Small intestine (tissue), 7 donors: Measurements from ENCODE around the gene KIFBP. TPM values are rescaled to one million over a fixed set of nuclear protein-coding genes. Genes with fewer than 3 reads are reported as not detected.
A peak's percentile ranks its signal among the peaks of the same experiment; 100 is the strongest.

Source experiments
- DNase-seq, 2 donors: peaks; one replicate each; pipeline versions ENCODE4 v3.0.0 to v3.0.0-alpha.2; 2013
- FAIRE-seq: peaks from 2 replicates; lab custom pipeline; 2012; peaks lifted over from hg19 to GRCh38; lab: Jason Lieb, UNC
- H3K27ac ChIP-seq, 3 donors: one replicate each; pipeline ENCODE4 v1.5.1; 2013; ENCODE audit warnings: low read length in 2 of 3, mild to moderate bottlenecking in 2 of 3, control low read depth in 1 of 3, inconsistent platforms in 1 of 3, low read depth in 1 of 3, moderate library complexity in 1 of 3
- H3K27me3 ChIP-seq, 3 donors: one replicate each; pipeline ENCODE4 v1.6.1; 2013; ENCODE audit warnings: low read length in 3 of 3, inconsistent platforms in 1 of 3; ENCODE audit not compliant: control insufficient read depth in 3 of 3, insufficient read depth in 3 of 3
- H3K36me3 ChIP-seq, 3 donors: one replicate each; pipeline ENCODE4 v1.6.1; 2013; ENCODE audit warnings: low read length in 3 of 3, inconsistent platforms in 1 of 3, low read depth in 1 of 3, mild to moderate bottlenecking in 1 of 3, moderate library complexity in 1 of 3; ENCODE audit not compliant: control insufficient read depth in 3 of 3, insufficient read depth in 2 of 3
- H3K4me1 ChIP-seq, 3 donors: one replicate each; pipeline ENCODE4 v1.6.1; 2013; ENCODE audit warnings: low read length in 2 of 3, inconsistent platforms in 1 of 3, low read depth in 1 of 3, mild to moderate bottlenecking in 1 of 3, moderate library complexity in 1 of 3; ENCODE audit not compliant: control insufficient read depth in 3 of 3, insufficient read depth in 2 of 3
- H3K4me3 ChIP-seq, 3 donors: one replicate each; pipeline ENCODE4 v1.5.1; 2013; ENCODE audit warnings: low read length in 3 of 3, control low read depth in 1 of 3, inconsistent platforms in 1 of 3, low read depth in 1 of 3, mild to moderate bottlenecking in 1 of 3, moderate library complexity in 1 of 3
- H3K9me3 ChIP-seq, 2 donors: one replicate each; pipeline ENCODE4 v1.6.1; 2013; ENCODE audit warnings: low read depth in 1 of 2, low read length in 1 of 2; ENCODE audit not compliant: control insufficient read depth in 2 of 2, insufficient read depth in 1 of 2
- WGBS, 3 donors: extraction: QIAGEN DNeasy Blood & Tissue Kit; methylation state at CpG; one replicate each; pipeline ENCODE4 v1.1.7; 2013; 5-methylcytosine and 5-hydroxymethylcytosine counted together
- polyA plus RNA-seq, 4 donors: library from polyadenylated mRNA; stranded (reverse) in 3 of 4; unstranded in 1 of 4; fragments of 200-250 nt in 3 of 4; fragments of 120-200 nt in 1 of 4; gene quantifications; one replicate each; pipeline versions ENCODE4 v1.2.1 to v1.2.3, GENCODE V29; 2013
- donor health status: healthy with polysubstance abuse.
- donor health status: control.
- donor health status: control.
- donor health status: Bipolar disorder and iron deficiency.
- donor health status: healthy.

KIFBP gene
- polyA plus RNA-seq, 4 donors = 10.3 to 19.1 (median 13.3) TPM

- Histone ChIP-seq H3K36me3 (no peaks in the 10 kb centered on the region), H3K9me3 (no peaks in the 10 kb centered on the region), H3K27ac (peak overlapping the region in 1 of 3 donors; percentile 2), H3K27me3 (peaks cover 0 to 4% (median 0%) of the 10 kb centered on the region in 3 donors), H3K4me3 (no peak overlapping the region), H3K4me1 (no peaks in the 10 kb centered on the region)
- FAIRE-seq (no peak), DNase-seq (no peak)
- WGBS, 3 donors = 78 to 89% (median 89%) methylated on average over 6 of the region's 6 CpGs
These were observed 61.0 kb downstream of the KIFBP start for GRCh38 chr10:69049566-69049961.

- DNase-seq (no peak), FAIRE-seq (no peak)
- H3K27ac ChIP-seq = no peak overlapping the region
- peaks cover 0 to 4% (median 0%) of the 10 kb centered on the region in 3 donors for H3K27me3 ChIP-seq
- no peaks in the 10 kb centered on the region for H3K4me1 ChIP-seq
- no peak overlapping the region for H3K4me3 ChIP-seq
- no peaks in the 10 kb centered on the region for H3K9me3 ChIP-seq
- WGBS, 3 donors = 67 to 89% (median 73%) methylated on average over 3 of the region's 3 CpGs
- no peaks in the 10 kb centered on the region for H3K36me3 ChIP-seq
These were observed 62.7 kb downstream of the KIFBP start for GRCh38 chr10:69051303-69051702.

GRCh38 chr10:69051710-69052487, 63.3 kb downstream of the KIFBP start:
- H3K27me3 ChIP-seq = peaks cover 0 to 4% (median 0%) of the 10 kb centered on the region in 3 donors
- DNase-seq = no peak
- peak overlapping the region in 2 of 3 donors; percentile 12 to 30 for H3K27ac ChIP-seq
- H3K4me1 ChIP-seq = no peaks in the 10 kb centered on the region
- no peaks in the 10 kb centered on the region for H3K36me3 ChIP-seq
- H3K4me3 ChIP-seq = no peak overlapping the region
- 74 to 80% (median 79%) methylated on average over 9 to 10 of the region's 10 CpGs for WGBS, 3 donors
- H3K9me3 ChIP-seq = no peaks in the 10 kb centered on the region
- no peak for FAIRE-seq

GRCh38 chr10:69052736-69053135, 64.1 kb downstream of the KIFBP start:
- no peak for DNase-seq
- Histone ChIP-seq H3K4me3 (no peak overlapping the region), H3K27ac (no peak overlapping the region), H3K9me3 (no peaks in the 10 kb centered on the region), H3K27me3 (peaks cover 0 to 4% (median 0%) of the 10 kb centered on the region in 3 donors), H3K4me1 (no peaks in the 10 kb centered on the region), H3K36me3 (no peaks in the 10 kb centered on the region)
- no peak for FAIRE-seq
- 76 to 85% (median 77%) methylated on average over 6 of the region's 6 CpGs for WGBS, 3 donors

GRCh38 chr10:69055241-69055640, 66.6 kb downstream of the KIFBP start:
- H3K4me1 ChIP-seq = no peaks in the 10 kb centered on the region
- no peak overlapping the region for H3K27ac ChIP-seq
- no peaks in the 10 kb centered on the region for H3K9me3 ChIP-seq
- H3K4me3 ChIP-seq = no peak overlapping the region
- FAIRE-seq = no peak
- peaks cover 0 to 4% (median 0%) of the 10 kb centered on the region in 3 donors for H3K27me3 ChIP-seq
- 70 to 89% (median 79%) methylated on average over 2 of the region's 2 CpGs for WGBS, 3 donors
- DNase-seq = no peak
- no peaks in the 10 kb centered on the region for H3K36me3 ChIP-seq

- 40 to 47% (median 47%) methylated on average over 6 to 7 of the region's 7 CpGs for WGBS, 3 donors
- no peaks in the 10 kb centered on the region for H3K36me3 ChIP-seq
- no peak for DNase-seq
- H3K27ac ChIP-seq = peak overlapping the region in 2 of 3 donors; percentile 30 to 75
- peaks cover 0 to 2% (median 0%) of the 10 kb centered on the region in 3 donors for H3K27me3 ChIP-seq
- no peaks in the 10 kb centered on the region for H3K4me1 ChIP-seq
- no peak for FAIRE-seq
- H3K9me3 ChIP-seq = no peaks in the 10 kb centered on the region
- H3K4me3 ChIP-seq = no peak overlapping the region
These were observed 67.5 kb downstream of the KIFBP start for GRCh38 chr10:69056129-69056528.

GRCh38 chr10:69056536-69057260, 68.1 kb downstream of the KIFBP start:
- Histone ChIP-seq H3K36me3 (no peaks in the 10 kb centered on the region), H3K27ac (peak overlapping the region in 2 of 3 donors; percentile 30 to 75), H3K4me3 (no peak overlapping the region), H3K9me3 (no peaks in the 10 kb centered on the region), H3K27me3 (no peaks in the 10 kb centered on the region), H3K4me1 (no peaks in the 10 kb centered on the region)
- FAIRE-seq = no peak
- no peak for DNase-seq
- WGBS, 3 donors = 73 to 88% (median 84%) methylated on average over 14 of the region's 14 CpGs

- Histone ChIP-seq H3K4me1 (no peaks in the 10 kb centered on the region), H3K4me3 (no peak overlapping the region), H3K27ac (peak overlapping the region in 2 of 3 donors; percentile 8 to 75), H3K9me3 (no peaks in the 10 kb centered on the region), H3K27me3 (no peaks in the 10 kb centered on the region), H3K36me3 (no peaks in the 10 kb centered on the region)
- no peak for FAIRE-seq
- peak in 1 of 2 donors; percentile 32 for DNase-seq
- 49 to 77% (median 65%) methylated on average over 14 of the region's 14 CpGs for WGBS, 3 donors
These were observed 68.8 kb downstream of the KIFBP start for GRCh38 chr10:69057261-69057950.
